HG03439 (cell line): Measurements from ENCODE around the gene KNCN.

Experiments used
- ATAC-seq: cut with Tn5 transposase; IDR thresholded peaks from one replicate; pipeline ENCODE4 v1.9.1; 2021; ENCODE audit warnings: mild to moderate bottlenecking, moderate library complexity; ENCODE audit not compliant: unreplicated experiment

KNCN gene

GRCh38 chr1:46546210-46546609 is 5.2 kb downstream of the KNCN start:
- no peak for ATAC-seq

GRCh38 chr1:46545784-46546183 is 5.7 kb downstream of the KNCN start:
- ATAC-seq = no peak

DNA sequence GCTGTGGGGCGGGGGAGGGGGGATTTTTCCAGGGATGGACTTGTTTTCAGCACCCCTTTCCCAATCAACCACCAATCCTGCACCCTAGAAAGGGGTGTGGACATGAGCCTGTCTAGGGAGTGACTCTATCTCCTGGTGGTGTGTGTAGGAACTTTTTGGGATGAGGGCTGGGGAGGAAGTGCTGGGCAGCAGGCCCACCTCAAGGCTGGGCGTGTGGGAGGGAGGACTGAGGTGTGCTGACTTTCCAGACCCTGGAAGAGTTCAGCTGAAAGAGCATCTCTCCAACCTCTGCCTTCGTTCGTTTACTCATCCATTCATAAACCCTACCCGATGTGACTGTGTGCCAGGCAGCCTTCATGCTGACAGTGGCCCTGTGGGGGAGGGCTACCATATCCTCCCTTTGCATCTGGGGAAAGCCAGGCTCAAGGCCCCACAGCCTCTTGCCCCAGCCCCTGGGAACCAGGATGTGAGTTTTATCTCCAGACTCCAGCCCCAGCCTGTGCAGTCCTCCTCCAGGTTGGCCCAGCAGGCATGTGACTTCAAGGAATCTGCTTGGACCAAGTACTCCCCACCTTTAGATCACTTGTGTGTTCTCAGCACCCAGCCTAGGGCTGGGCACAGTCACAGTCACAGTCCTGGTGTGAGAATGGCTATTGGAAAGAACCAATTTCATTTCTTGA is 6.7 kb downstream of the KNCN start:
- no peak for ATAC-seq

GRCh38 chr1:46543761-46544560 is 7.5 kb downstream of the KNCN start:
- no peak for ATAC-seq

- no peak for ATAC-seq
Observed at GRCh38 chr1:46543382-46543760, 8.1 kb downstream of the KNCN start.

- no peak for ATAC-seq
Observed at GRCh38 chr1:46539972-46540371, 11.5 kb downstream of the KNCN start.

- ATAC-seq = no peak
Observed at GRCh38 chr1:46538147-46538546, 13.3 kb downstream of the KNCN start.

DNA sequence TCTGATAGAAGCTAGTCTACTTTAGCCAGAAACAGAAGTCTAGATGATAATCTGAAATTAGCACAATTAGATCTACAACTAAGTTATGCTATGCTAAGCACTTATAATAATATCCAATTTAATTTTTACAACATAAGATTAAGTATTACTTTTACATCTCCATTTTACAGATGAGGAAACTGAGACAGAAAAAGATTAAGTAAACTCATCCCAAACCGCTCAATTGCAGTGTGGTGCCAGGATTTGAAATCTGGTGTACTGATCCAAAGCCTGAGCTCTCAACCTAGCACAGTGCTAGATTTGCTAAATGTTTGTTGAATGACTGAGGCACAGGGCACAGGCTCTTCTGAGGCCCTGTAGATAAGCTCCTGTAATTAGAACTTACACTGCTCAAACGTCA is 13.8 kb downstream of the KNCN start:
- ATAC-seq = no peak

DNA sequence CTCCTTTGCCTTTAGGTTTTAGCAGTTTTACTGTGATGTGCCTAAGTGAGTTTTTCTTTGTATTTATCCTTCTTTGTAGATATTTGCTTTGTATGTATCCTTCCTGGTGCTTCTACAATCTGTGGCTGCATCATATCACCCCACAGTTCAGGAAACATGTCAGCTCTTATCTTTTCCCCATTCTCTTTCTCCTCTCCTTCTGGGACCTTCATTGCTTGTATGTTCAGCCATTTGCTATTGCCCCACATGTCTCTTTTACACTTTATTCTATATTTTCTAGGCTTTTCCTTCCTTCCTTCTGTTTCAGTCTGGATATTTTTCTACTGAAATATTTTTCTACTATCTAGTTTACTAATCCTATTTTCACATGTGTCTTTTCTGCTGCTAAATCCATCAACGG is 14.9 kb downstream of the KNCN start:
- ATAC-seq = no peak

DNA sequence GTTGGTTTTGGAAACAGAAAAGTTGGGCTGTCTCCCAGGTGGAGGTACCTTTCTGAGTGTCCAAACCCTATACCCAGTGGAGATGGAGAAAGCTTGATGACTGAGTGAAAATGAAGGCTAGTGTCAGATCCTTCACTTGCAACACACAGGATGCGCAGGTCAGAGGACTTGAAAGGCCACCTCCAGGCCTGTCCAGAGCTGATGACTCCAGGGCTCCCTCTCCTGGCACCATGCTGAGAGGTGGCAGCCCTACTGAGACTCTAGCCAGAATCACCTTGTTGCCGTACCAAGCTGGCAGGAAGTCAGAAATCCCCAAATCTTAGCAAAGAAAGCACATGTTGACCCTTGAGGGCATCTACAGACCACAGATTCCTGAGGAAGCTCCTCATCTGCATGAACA is 16.4 kb downstream of the KNCN start:
- no peak for ATAC-seq

DNA sequence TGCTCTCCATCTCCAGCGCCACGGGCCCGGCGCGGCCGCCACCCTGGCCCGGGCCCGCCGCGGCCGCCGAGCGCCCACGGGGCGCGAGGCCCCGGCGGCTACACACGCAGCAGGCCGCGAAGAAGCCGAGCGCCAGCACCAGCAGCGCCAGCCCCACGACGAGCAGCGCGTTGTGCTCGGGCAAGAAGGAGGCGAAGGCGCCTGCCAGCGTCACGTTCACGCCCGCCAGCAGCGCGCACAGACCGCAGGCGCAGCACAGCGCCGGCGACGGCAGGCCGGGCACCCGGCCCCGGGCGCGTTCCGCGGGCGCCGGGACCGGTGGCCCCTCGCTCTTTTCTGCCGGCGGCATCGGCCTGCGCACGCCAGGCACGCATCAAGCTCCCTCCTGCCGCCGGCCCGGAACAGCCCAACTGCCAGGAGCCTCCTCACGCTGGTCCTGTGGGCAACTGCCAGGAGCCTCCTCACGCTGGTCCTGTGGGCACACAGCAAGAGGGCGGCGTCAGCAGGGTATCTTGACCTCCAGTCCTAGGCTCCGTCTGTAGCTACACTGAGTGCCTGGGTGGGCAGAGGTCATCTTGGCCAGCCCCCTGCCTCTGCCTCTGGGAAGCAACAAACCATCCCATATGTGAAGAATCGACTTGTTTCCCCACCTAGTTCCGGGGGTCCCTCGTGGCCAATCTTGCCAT is 18.1 kb downstream of the KNCN start:
- ATAC-seq = no peak

GRCh38 chr1:46532498-46533178 is 18.8 kb downstream of the KNCN start:
- ATAC-seq = no peak

DNA sequence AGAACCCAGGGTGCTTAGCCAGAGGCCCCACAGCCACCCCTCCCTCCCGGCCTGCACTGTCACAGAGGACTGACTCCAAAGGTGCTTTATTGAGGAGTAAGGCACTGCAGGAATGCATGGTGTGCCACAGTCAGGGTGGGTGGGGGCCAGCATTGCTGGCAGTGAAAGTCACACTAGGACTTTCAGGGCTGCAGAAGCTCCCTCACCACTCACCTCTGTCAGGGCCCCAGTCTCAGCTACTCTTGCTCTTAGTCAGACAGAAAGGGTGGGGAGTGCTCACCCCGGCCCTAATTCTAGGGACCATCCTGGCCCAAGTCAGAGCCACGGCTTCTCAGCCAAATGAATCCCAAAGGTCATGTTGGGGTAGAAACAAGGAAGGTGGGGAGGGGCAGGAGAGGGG is 19.4 kb downstream of the KNCN start:
- no peak for ATAC-seq

DNA sequence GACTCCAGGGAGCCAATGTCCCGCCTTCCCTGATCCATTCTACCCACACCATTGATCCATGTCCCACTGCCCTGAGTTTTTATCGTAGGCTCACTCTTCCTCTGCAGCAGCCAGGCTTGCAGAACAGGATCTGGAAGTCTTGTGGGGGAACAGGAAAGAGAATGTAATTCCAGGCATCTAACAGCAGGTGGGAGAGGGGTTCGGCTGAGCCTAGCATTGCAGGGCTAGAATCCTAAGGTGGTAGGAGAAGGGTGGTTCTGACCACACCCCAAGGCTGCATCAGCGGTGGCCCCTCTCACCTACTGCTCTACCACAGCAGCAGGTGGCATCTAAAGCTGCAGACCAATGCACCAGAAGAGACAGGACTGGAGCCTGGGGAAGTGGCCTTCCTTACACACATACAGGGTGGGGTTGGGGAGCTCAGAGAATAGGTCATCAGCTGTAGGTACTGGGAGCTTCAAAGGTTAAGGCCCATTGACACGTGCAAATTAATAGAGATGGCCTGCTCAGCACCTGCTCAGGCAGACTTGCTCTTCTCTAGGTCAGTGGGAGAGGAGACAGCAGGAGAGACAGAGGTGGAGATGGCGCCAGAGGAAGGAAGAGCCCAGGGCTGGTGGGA is 20.5 kb downstream of the KNCN start:
- ATAC-seq = no peak

DNA sequence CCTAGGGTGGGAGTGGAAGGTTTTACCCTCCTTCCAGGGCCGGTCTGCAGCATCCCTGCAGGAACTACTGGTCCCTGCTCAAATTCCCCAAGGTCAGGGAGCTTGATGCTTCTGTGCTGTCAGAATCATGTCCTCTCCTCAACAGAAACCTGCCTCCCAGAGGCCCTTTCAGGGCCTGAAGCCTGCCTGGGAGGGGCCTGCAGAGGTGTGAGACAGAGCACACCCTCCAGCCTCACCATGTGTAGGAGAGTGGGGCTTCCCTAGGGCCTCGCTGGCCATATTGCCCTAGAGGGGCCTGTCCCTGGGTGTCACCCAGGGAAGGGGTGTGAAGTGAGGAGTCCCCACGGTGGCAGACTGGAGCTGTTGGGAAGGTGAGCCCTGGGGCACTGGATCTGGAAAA is 21.1 kb downstream of the KNCN start:
- ATAC-seq = no peak

GRCh38 chr1:46529031-46529630 is 22.3 kb downstream of the KNCN start:
- ATAC-seq = no peak

DNA sequence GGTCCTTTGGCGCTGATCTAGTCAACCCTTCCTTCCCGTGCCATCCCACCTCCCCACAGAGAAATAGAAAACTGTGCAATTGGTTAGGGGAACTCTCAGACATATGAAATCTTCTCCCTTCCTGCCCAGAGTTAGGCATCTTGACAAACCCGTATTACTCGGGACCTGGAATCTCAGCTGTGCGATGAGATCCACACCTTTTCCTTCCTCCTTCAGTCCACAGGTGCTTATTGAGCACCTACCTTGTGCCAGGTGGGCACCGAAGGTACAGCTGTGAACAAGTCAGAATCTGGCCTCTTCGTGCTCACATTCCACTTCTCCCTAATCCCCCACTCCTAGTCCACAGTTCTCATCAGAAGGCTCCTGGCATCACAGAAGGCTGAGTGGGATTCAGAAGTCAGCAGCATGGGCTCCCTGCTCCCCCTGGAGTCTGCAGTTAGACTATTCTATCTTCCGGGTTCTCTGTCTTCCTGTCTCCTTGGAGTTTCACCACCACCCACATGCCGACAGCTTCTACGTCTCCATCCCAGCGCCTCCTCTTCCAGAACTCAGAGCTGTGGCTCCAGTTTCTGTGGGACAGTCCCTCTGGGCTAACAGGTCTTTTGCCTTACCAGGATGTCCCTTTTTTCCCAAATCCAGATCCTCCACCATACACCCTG is 23.0 kb downstream of the KNCN start:
- no peak for ATAC-seq

DNA sequence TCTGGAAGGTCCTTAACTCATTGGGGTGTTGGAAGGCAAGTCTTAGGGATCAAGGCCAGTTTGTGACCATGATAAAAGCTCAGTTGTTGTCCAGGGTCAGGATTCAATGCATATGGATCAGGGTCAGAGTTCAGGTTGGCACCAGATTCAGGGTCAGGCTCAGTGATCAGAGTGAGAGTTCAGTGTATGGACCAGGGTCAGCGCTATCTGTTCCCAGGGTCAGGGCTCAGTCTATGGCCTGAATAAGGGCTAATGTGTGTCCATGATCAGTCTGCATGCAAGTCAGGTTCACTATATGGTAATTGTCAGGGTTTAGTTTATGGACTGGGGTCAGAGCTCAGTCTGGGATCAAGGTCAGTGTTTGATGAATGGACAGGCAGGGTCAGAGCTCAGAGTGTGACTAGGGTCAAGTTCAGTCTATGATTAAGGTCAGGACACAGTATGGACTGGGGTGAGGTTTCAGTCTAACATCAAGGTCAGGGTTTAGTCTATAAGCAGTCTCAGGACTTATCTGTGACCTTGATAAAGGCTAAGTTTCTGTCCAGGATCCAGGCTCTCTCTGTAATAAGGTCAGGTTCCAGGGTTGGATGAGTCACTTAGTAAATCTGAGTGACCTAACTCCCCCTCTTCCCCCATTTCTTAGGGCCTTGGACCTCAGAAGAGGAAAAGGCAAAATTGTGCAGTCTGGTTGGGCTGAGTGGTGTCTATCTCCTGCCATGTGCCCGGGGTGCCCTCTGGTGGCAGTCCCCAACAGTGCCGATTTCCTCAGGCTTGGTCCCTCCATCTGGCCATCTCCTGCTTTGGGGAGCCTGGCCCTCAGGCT is 23.8 kb downstream of the KNCN start:
- no peak for ATAC-seq

DNA sequence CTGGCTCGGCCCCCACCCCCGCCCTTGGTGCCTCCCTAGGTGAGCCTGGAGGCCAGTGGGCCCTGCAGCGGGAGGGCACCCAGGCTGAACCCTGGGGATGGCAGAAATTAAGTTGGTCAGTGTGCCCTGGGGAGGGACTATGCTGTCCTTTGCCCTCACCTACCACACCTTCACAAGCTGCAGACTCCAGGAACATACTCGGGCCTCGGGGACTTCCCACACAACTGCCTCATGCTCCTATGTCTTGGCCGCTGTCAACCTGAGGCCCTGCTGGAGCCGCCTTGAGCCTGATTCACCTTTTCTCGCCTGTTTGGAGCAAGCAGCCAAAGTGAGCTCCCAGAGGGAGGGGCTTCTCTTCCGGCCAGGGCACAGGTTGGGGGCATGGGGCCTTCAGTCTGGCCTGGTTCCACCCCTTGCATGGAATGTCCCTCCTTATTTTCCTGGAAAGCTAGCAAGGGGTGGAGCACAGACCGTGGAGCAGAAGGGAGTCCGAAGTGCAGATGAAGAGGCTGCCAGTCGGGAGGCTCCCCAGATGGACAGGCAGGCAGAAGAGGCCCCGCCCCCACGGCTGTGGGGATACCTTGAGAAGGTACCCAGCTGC is 24.7 kb downstream of the KNCN start:
- ATAC-seq = no peak
